Hepatocyte (in vitro differentiated cells): ENCODE measurements around the gene MOV10.

Source experiments
- CTCF ChIP-seq: fragments of 200-600 bp; sonication (generic); IDR thresholded peaks from 2 replicates; pipeline ENCODE4 v1.5.1; 2016; ENCODE audit warnings: antibody characterized with exemption, mild to moderate bottlenecking; ENCODE audit not compliant: poor library complexity
- EZH2 ChIP-seq: fragments of 200-600 bp; sonication (generic); IDR thresholded peaks from 2 replicates; pipeline ENCODE4 v1.6.1; 2016; ENCODE audit warnings: antibody characterized with exemption, mild to moderate bottlenecking, borderline replicate concordance

GRCh38 chr1:112737573-112737972 lies 63.1 kb downstream of the MOV10 start:
- peak; percentile 9 for TF ChIP-seq CTCF
- no peak for TF ChIP-seq EZH2
